ENCODE data around the gene PPFIA1.

DNA sequence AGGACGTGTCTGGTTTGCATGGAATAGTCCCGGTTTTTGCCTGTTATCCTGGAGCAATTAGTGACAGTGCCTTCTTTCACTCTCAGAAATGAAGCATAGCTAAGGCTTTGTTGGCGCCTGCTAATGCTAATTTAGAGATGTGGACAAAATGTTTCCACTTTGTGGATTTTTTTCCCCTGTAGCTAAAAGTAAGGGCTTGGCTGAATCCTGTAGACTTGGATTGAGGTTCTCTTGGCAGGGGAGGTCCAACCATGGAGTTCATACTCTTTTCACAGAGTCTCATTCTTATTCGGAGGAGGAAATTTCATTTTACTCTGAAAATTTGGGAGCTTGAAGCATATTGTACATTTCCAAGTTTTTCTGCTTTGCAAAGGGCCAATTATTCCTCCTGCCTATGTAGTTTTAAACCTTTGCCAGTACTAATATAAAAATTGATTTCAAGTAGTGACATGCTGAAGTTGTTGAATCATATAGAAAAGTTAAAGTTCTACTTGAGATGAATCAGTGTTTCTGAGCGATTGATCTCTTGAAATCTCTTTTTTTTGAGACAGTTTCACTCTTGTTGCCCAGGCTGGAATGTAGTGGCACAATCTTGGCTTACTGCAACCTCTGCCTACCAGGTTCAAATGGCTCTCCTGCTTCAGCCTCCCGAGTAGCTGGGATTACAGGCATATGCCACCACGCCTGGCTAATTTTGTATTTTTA, 20.0 kb downstream of the PPFIA1 start:
- TF ChIP-seq, protein P1, sequence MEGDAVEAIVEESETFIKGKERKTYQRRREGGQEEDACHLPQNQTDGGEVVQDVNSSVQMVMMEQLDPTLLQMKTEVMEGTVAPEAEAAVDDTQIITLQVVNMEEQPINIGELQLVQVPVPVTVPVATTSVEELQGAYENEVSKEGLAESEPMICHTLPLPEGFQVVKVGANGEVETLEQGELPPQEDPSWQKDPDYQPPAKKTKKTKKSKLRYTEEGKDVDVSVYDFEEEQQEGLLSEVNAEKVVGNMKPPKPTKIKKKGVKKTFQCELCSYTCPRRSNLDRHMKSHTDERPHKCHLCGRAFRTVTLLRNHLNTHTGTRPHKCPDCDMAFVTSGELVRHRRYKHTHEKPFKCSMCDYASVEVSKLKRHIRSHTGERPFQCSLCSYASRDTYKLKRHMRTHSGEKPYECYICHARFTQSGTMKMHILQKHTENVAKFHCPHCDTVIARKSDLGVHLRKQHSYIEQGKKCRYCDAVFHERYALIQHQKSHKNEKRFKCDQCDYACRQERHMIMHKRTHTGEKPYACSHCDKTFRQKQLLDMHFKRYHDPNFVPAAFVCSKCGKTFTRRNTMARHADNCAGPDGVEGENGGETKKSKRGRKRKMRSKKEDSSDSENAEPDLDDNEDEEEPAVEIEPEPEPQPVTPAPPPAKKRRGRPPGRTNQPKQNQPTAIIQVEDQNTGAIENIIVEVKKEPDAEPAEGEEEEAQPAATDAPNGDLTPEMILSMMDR (IDR thresholded peaks at IDR 0.05): no peak
- no peak for TF ChIP-seq POLR2A (IDR thresholded peaks at IDR 0.05)
- TF ChIP-seq EP300 (IDR thresholded peaks at IDR 0.05): no peak

Data from ovary (tissue), 3 donors.